Loucy (cell line): ENCODE data around the gene CCDC40.

Experiments
- CTCF ChIP-seq: fragments of 200-600 bp; sonication (generic); conservative IDR thresholded peaks from 2 replicates; pipeline ENCODE4 v1.5.1; 2014; ENCODE audit warnings: mild to moderate bottlenecking, antibody characterized with exemption, low read length
- EZH2phosphoT487 ChIP-seq: fragments of 200-600 bp; IDR thresholded peaks from 2 replicates; pipeline ENCODE4 v1.6.1; 2018; ENCODE audit warnings: antibody characterized with exemption, mild to moderate bottlenecking, moderate library complexity, borderline replicate concordance

- TF ChIP-seq CTCF, result no peak
- TF ChIP-seq EZH2phosphoT487, result no peak
Observed at GRCh38 chr17:80110927-80111701, 74.7 kb downstream of the CCDC40 start.
